HL-60 (cell line): ENCODE data around the gene CYB5B.
A peak's percentile ranks its signal among the peaks of the same experiment; 100 is the strongest.

ENCODE experiments used
- DNase-seq, 2 experiments: peaks; one replicate each; pipeline ENCODE4 v3.0.0-alpha.2; 2010 to 2020; ENCODE audit warnings: low read depth in 1 of 2, low spot score in 1 of 2
- H3K27ac ChIP-seq: fragments of 250-450 bp; sonication (Bioruptor Pico); replicated peaks from 2 replicates; pipeline ENCODE4 v1.5.1; 2020; ENCODE audit warnings: mild to moderate bottlenecking, moderate library complexity
- H3K27me3 ChIP-seq: fragments of 250-450 bp; sonication (Bioruptor Pico); 2 replicates; pipeline ENCODE4 v1.5.1; 2021; ENCODE audit warnings: mild to moderate bottlenecking, moderate library complexity; ENCODE audit not compliant: insufficient read depth, poor library complexity, severe bottlenecking
- H3K4me3 ChIP-seq: replicated peaks from 2 replicates; pipeline ENCODE4 v1.5.1; 2011; ENCODE audit warnings: mild to moderate bottlenecking, control low read depth, low read length; ENCODE audit not compliant: insufficient read depth
- GABPA ChIP-seq: IDR thresholded peaks from 2 replicates; pipeline ENCODE4 v1.6.1; 2012; ENCODE audit warnings: low read depth
- POLR2AphosphoS5 ChIP-seq: IDR thresholded peaks from 2 replicates; pipeline ENCODE4 v1.6.1; 2012; ENCODE audit warnings: low read depth
- SPI1 ChIP-seq: IDR thresholded peaks from 2 replicates; pipeline ENCODE4 v1.6.1; 2012; ENCODE audit warnings: low read depth, mild to moderate bottlenecking, borderline replicate concordance
- TF ChIP-seq, protein P1 (sequence below): IDR thresholded peaks from one replicate; pipeline ENCODE4 v1.5.1; 2011; ENCODE audit warnings: low read length, control low read depth, inconsistent platforms; ENCODE audit not compliant: insufficient read depth
- TF ChIP-seq, protein P2 (sequence below): IDR thresholded peaks from 2 replicates; pipeline ENCODE4 v1.6.1; 2012; ENCODE audit warnings: low read depth; ENCODE audit not compliant: insufficient replicate concordance

CYB5B gene

GRCh38 chr16:69453936-69454335 is 29.5 kb downstream of the CYB5B start:
- DNase-seq, result no peak
- H3K27ac ChIP-seq, result no peak overlapping the region
- no peak overlapping the region for H3K4me3 ChIP-seq
- TF ChIP-seq SPI1 (no peak), POLR2AphosphoS5 (no peak), GABPA (no peak)
- TF ChIP-seq, protein P1, sequence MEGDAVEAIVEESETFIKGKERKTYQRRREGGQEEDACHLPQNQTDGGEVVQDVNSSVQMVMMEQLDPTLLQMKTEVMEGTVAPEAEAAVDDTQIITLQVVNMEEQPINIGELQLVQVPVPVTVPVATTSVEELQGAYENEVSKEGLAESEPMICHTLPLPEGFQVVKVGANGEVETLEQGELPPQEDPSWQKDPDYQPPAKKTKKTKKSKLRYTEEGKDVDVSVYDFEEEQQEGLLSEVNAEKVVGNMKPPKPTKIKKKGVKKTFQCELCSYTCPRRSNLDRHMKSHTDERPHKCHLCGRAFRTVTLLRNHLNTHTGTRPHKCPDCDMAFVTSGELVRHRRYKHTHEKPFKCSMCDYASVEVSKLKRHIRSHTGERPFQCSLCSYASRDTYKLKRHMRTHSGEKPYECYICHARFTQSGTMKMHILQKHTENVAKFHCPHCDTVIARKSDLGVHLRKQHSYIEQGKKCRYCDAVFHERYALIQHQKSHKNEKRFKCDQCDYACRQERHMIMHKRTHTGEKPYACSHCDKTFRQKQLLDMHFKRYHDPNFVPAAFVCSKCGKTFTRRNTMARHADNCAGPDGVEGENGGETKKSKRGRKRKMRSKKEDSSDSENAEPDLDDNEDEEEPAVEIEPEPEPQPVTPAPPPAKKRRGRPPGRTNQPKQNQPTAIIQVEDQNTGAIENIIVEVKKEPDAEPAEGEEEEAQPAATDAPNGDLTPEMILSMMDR, result no peak
- TF ChIP-seq, protein P2, sequence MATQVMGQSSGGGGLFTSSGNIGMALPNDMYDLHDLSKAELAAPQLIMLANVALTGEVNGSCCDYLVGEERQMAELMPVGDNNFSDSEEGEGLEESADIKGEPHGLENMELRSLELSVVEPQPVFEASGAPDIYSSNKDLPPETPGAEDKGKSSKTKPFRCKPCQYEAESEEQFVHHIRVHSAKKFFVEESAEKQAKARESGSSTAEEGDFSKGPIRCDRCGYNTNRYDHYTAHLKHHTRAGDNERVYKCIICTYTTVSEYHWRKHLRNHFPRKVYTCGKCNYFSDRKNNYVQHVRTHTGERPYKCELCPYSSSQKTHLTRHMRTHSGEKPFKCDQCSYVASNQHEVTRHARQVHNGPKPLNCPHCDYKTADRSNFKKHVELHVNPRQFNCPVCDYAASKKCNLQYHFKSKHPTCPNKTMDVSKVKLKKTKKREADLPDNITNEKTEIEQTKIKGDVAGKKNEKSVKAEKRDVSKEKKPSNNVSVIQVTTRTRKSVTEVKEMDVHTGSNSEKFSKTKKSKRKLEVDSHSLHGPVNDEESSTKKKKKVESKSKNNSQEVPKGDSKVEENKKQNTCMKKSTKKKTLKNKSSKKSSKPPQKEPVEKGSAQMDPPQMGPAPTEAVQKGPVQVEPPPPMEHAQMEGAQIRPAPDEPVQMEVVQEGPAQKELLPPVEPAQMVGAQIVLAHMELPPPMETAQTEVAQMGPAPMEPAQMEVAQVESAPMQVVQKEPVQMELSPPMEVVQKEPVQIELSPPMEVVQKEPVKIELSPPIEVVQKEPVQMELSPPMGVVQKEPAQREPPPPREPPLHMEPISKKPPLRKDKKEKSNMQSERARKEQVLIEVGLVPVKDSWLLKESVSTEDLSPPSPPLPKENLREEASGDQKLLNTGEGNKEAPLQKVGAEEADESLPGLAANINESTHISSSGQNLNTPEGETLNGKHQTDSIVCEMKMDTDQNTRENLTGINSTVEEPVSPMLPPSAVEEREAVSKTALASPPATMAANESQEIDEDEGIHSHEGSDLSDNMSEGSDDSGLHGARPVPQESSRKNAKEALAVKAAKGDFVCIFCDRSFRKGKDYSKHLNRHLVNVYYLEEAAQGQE, result no peak
- H3K27me3 ChIP-seq, result no peaks in the 10 kb centered on the region

- no peak overlapping the region for H3K27ac ChIP-seq
These were observed 39.5 kb downstream of the CYB5B start for GRCh38 chr16:69463876-69464275.

DNA sequence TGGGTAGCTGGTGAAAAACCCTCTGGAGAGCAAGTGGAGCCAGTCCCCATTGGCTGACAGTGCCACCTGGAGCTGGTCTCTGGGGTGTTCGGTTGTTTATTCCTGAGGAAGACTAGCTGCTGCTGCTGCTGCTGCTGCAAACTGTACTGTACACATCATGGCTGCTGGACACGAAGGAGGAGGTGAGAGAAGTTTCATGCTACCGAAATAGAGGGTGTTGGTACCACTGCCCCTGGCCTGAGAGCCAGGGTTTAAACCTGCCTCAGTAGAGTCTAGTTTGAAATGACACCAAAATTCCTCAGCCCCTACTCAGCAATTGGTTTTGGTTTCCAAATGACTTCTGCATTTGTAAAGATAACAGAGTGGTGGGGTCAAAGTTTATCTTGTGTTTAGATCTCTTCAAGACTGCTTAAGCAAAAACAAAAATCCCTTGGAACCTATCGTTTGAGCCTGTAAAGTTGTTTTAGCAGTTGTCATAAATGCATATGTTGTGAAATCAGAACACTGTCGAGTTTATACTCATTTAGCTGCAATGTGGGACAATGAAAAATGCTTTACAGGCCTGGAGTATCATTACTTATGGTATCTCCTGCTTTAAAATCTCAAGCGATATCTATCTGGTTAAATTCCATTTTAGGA is 40.8 kb downstream of the CYB5B start:
- peak in 1 of 2 experiments; percentile 21 for DNase-seq
- H3K27ac ChIP-seq, result peak overlapping the region; percentile 11
- no peak overlapping the region for H3K4me3 ChIP-seq
- TF ChIP-seq POLR2AphosphoS5, result no peak
- TF ChIP-seq, protein P2, result no peak
- TF ChIP-seq GABPA, result no peak
- TF ChIP-seq SPI1, result peak; percentile 68
- TF ChIP-seq, protein P1, result no peak
- H3K27me3 ChIP-seq, result no peaks in the 10 kb centered on the region

More at GRCh38 chr16:69463876-69464275, 39.5 kb downstream of the CYB5B start:
- no peak for DNase-seq
- TF ChIP-seq, protein P1, result no peak
- TF ChIP-seq GABPA (no peak), SPI1 (no peak), POLR2AphosphoS5 (no peak)
- TF ChIP-seq, protein P2, result no peak
- Histone ChIP-seq H3K27me3 (no peaks in the 10 kb centered on the region), H3K4me3 (no peak overlapping the region)
